GM12878 (cell line): ENCODE data around the gene RESP18. TPM values are rescaled to one million over a fixed set of nuclear protein-coding genes. Genes with fewer than 3 reads are reported as not detected.

Experiments
- EP300 ChIP-seq, 2 experiments: fragments of 150-350 bp in 1 of 2; IDR thresholded peaks; 2 replicates each; pipeline ENCODE4 v1.6.1; 2011 to 2012; ENCODE audit warnings: low read depth in 2 of 2, low read length in 2 of 2, borderline replicate concordance in 1 of 2, improper control_type of control experiment in 1 of 2, inconsistent platforms in 1 of 2; ENCODE audit not compliant: control insufficient read depth in 1 of 2
- IKZF2 ChIP-seq, 2 experiments: fragments of 450-650 bp; IDR thresholded peaks; 2 replicates each; pipeline ENCODE4 v1.6.1; 2017; ENCODE audit warnings: mild to moderate bottlenecking in 2 of 2, moderate library complexity in 2 of 2
- NBN ChIP-seq: fragments of 450-650 bp; IDR thresholded peaks from 2 replicates; pipeline ENCODE4 v1.6.1; 2016
- NFIC ChIP-seq: IDR thresholded peaks from 2 replicates; pipeline ENCODE4 v1.6.1; 2012; ENCODE audit warnings: low read depth, mild to moderate bottlenecking, inconsistent platforms, low read length, moderate library complexity
- NR2F1 ChIP-seq: fragments of 450-650 bp; conservative IDR thresholded peaks from 2 replicates; pipeline ENCODE4 v1.6.1; 2017; ENCODE audit warnings: mild to moderate bottlenecking
- SMAD5 ChIP-seq: IDR thresholded peaks from 2 replicates; pipeline ENCODE4 v1.6.1; 2016; ENCODE audit warnings: antibody characterized with exemption, low read depth
- polyA plus RNA-seq, 11 experiments: library from polyadenylated mRNA; depleted of rRNA in 4 of 11; unstranded in 6 of 11; stranded (reverse) in 5 of 11; fragments of >200 nt; fragmentation: Nextera tagmentation in 4 of 11; fragmentation: Illumina TruSeq in 1 of 11; extraction: Ambion mirVana in 4 of 11; extraction: Trizol in 1 of 11; gene quantifications; 1 replicate in 1 of 11; 2 replicates in 10 of 11; pipeline versions ENCODE4 v1.2.1 to v1.2.3, GENCODE V29; 2011 to 2016; ENCODE audit warnings: inconsistent platforms in 2 of 11, missing spikeins in 2 of 11, low read depth in 1 of 11
- total RNA-seq, 4 experiments: library from RNA; depleted of rRNA in 3 of 4; stranded (reverse); fragments of >200 nt in 3 of 4; fragmentation: Illumina TruSeq in 1 of 4; extraction: Trizol in 1 of 4; gene quantifications; 2 replicates each; pipeline versions ENCODE4 v1.2.1 to v1.2.3, GENCODE V29; 2013 to 2021
- TF ChIP-seq, protein P1 (sequence below): fragments of 450-650 bp; IDR thresholded peaks from 2 replicates; pipeline ENCODE4 v1.6.1; 2017; ENCODE audit warnings: low read depth, mild to moderate bottlenecking, moderate library complexity
- TF ChIP-seq, protein P2 (sequence below): fragments of 450-650 bp; IDR thresholded peaks from 2 replicates; pipeline ENCODE4 v1.6.1; 2017; ENCODE audit warnings: borderline replicate concordance
- TF ChIP-seq, protein P3 (sequence below): fragments of 450-650 bp; IDR thresholded peaks from 2 replicates; pipeline ENCODE4 v1.6.1; 2016; ENCODE audit warnings: mild to moderate bottlenecking
- TF ChIP-seq, protein P4 (sequence below): fragments of 450-650 bp; IDR thresholded peaks from 2 replicates; pipeline ENCODE4 v1.6.1; 2016; ENCODE audit warnings: mild to moderate bottlenecking

RESP18 gene
- total and polyA plus RNA-seq, 10 of the 15 experiments (the other 5 are each of a cell fraction or from before 2014, with no cell fraction given): not detected

DNA sequence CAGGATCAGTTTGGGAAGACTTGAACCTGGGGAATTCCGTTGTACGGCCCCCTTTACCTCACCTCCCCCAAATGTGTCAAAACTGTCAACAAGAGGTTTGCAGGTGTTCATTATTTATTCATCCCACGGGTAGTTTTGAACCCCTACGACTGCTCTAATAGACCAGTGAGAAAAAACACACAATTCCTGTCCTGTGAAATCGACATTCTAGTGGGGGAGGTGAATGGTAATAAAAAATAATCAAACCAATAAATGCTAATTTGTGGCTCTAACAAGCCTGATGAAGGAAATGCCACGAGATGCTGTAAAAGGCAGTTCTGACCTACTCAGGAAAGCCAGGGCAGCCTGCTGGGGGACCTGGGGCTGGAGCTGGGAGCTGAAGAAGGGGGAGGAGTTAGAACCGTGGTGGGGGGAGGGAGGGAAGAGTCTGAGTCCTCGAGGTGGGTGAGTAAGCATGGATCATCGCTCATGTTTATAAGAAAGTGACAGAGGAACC lies 53.8 kb downstream of the RESP18 start (continued):
- peak; percentile 61; the same call in 1 of the 2 replicates for TF ChIP-seq NFIC
- TF ChIP-seq, protein P1, sequence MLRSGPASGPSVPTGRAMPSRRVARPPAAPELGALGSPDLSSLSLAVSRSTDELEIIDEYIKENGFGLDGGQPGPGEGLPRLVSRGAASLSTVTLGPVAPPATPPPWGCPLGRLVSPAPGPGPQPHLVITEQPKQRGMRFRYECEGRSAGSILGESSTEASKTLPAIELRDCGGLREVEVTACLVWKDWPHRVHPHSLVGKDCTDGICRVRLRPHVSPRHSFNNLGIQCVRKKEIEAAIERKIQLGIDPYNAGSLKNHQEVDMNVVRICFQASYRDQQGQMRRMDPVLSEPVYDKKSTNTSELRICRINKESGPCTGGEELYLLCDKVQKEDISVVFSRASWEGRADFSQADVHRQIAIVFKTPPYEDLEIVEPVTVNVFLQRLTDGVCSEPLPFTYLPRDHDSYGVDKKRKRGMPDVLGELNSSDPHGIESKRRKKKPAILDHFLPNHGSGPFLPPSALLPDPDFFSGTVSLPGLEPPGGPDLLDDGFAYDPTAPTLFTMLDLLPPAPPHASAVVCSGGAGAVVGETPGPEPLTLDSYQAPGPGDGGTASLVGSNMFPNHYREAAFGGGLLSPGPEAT: peak; percentile 60
- TF ChIP-seq, protein P2, sequence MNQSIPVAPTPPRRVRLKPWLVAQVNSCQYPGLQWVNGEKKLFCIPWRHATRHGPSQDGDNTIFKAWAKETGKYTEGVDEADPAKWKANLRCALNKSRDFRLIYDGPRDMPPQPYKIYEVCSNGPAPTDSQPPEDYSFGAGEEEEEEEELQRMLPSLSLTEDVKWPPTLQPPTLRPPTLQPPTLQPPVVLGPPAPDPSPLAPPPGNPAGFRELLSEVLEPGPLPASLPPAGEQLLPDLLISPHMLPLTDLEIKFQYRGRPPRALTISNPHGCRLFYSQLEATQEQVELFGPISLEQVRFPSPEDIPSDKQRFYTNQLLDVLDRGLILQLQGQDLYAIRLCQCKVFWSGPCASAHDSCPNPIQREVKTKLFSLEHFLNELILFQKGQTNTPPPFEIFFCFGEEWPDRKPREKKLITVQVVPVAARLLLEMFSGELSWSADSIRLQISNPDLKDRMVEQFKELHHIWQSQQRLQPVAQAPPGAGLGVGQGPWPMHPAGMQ: no peak
- TF ChIP-seq NR2F1: no peak
- TF ChIP-seq, protein P3, sequence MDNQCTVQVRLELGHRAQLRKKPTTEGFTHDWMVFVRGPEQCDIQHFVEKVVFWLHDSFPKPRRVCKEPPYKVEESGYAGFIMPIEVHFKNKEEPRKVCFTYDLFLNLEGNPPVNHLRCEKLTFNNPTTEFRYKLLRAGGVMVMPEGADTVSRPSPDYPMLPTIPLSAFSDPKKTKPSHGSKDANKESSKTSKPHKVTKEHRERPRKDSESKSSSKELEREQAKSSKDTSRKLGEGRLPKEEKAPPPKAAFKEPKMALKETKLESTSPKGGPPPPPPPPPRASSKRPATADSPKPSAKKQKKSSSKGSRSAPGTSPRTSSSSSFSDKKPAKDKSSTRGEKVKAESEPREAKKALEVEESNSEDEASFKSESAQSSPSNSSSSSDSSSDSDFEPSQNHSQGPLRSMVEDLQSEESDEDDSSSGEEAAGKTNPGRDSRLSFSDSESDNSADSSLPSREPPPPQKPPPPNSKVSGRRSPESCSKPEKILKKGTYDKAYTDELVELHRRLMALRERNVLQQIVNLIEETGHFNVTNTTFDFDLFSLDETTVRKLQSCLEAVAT: peak; percentile 15
- peak in 1 of 2 experiments; percentile 61 for TF ChIP-seq IKZF2 (IDR thresholded peaks at IDR 0.05)
- TF ChIP-seq NBN: peak; percentile 95
- TF ChIP-seq, protein P4, sequence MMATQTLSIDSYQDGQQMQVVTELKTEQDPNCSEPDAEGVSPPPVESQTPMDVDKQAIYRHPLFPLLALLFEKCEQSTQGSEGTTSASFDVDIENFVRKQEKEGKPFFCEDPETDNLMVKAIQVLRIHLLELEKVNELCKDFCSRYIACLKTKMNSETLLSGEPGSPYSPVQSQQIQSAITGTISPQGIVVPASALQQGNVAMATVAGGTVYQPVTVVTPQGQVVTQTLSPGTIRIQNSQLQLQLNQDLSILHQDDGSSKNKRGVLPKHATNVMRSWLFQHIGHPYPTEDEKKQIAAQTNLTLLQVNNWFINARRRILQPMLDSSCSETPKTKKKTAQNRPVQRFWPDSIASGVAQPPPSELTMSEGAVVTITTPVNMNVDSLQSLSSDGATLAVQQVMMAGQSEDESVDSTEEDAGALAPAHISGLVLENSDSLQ: peak; percentile 89
- TF ChIP-seq SMAD5: 0 out of 2 replicates have a peak, but pooled peaks have one; percentile 56
- TF ChIP-seq EP300 (IDR thresholded peaks at IDR 0.05; ENCODE audit: borderline replicate concordance in 1 of 2, control insufficient read depth in 1 of 2, low read depth in 2 of 2, low read length in 2 of 2): peak; percentile 42 to 59; a peak in 2 of 4 replicates
